ENCODE results near the gene KLHL36.

KLHL36 gene

DNA sequence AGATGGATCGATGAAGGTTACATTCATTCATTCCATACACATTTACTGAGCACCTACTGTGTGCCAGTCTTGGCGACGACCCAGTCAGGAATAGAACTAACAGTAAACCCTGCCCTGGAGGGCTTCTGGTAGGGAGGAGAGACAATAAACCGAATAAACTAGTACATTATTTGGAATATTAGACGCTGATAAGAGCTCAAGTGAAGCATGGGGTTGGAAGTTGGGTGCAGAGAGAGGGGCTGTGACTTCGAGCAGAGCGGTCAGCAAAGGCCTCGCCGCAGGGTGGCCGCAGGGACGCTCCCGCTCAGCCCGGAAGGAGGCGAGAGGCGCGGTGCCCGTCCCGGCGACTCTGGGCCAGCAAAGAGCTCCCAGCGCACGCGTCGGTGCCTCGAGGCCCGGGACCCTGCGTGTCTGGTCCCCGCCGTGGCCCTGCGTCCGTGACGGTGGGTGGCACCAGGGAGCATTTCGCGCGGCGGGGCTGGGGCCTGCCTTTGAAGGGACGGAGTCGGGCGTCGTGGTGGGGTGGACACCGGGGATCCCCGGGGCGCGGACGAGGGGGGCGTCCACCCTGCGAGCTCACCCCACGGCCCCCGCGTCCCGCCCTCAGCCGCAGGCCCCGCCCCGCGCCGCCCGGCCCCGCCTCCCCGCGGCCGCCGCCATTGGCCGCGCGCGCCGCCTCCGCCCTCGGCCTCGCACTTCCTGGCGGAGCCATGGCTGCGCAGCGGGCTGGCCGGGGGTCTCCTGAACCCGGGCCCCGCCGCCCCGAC, at the start of gene KLHL36:
Gene KLHL36, plus strand, starts transcription at position 684 of the 767 bp plus-strand sequence. CDS start 2,357 bp downstream, outside the sequence.
- H3K27me3 ChIP-seq (ENCODE audit: control insufficient read depth, insufficient read depth, low read length) = no peaks in the 10 kb centered on the region; the same call in 1 of the 2 replicates
- 0 out of 2 replicates have a peak, but pooled peaks cover 3% of the 10 kb centered on the region for H3K4me1 ChIP-seq (ENCODE audit: control insufficient read depth, insufficient read depth, low read length)
- H3K9me3 ChIP-seq (ENCODE audit: control insufficient read depth, insufficient read depth, low read length) = no peaks in the 10 kb centered on the region
- peak within 1 kb of the TSS; percentile 61; the same call in 1 of the 2 replicates for H3K4me3 ChIP-seq (ENCODE audit: low read length)
- no peak within 1 kb of the TSS for H3K27ac ChIP-seq (ENCODE audit: low read length)
- no peak for DNase-seq (ENCODE audit: low read depth, low spot score)
- H3K36me3 ChIP-seq (ENCODE audit: control insufficient read depth, insufficient read depth, low read length) = peaks cover 7% of the 10 kb centered on the region; the same call in 1 of the 2 replicates
- WGBS (ENCODE audit: insufficient coverage, insufficient read length) = no CpG with 5 or more reads among the region's 77 CpGs

DNA sequence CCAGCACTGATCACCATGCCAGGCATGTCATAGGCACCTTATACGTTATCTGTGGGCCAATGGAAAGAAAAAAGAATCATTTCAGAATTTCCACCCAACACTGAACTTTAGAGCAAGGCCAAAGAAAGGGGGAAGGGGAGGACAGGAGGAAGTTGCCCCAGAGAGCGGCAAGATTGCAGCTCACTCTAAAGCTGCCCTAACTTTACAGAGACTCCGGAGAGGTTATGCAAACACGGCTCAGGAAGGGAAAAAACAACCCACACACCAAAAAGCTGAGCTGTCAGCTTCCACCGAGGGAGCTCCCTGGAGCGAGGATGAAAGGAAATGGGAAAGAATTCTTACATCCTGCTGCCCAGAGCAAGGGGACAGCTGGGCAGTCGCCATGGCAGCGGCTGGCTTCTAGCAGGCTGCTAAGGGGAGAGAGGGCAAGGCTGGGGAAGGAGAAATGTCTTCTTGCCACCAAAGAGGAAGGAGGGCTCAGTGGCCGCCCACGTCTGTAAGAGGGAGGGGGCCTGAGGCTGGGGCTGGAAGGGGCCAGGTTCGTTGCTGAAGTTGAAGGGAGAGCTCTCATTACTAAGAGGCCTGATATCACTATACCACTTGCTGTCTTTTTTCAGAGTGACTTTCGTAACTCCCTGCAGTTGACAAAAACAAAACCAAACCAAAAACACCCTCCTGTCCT, 48.6 kb upstream of the KLHL36 start:
- Histone ChIP-seq H3K36me3 (ENCODE audit: control insufficient read depth, insufficient read depth, low read length) (no peaks in the 10 kb centered on the region), H3K4me1 (ENCODE audit: control insufficient read depth, insufficient read depth, low read length) (peaks cover 7% of the 10 kb centered on the region), H3K27ac (ENCODE audit: low read length) (no peak overlapping the region), H3K27me3 (ENCODE audit: control insufficient read depth, insufficient read depth, low read length) (no peaks in the 10 kb centered on the region), H3K9me3 (ENCODE audit: control insufficient read depth, insufficient read depth, low read length) (no peaks in the 10 kb centered on the region), H3K4me3 (ENCODE audit: low read length) (no peak overlapping the region)
- DNase-seq (ENCODE audit: low read depth, low spot score) = peak; percentile 52
- no CpG with 5 or more reads among the region's 12 CpGs for WGBS (ENCODE audit: insufficient coverage, insufficient read length)

DNA sequence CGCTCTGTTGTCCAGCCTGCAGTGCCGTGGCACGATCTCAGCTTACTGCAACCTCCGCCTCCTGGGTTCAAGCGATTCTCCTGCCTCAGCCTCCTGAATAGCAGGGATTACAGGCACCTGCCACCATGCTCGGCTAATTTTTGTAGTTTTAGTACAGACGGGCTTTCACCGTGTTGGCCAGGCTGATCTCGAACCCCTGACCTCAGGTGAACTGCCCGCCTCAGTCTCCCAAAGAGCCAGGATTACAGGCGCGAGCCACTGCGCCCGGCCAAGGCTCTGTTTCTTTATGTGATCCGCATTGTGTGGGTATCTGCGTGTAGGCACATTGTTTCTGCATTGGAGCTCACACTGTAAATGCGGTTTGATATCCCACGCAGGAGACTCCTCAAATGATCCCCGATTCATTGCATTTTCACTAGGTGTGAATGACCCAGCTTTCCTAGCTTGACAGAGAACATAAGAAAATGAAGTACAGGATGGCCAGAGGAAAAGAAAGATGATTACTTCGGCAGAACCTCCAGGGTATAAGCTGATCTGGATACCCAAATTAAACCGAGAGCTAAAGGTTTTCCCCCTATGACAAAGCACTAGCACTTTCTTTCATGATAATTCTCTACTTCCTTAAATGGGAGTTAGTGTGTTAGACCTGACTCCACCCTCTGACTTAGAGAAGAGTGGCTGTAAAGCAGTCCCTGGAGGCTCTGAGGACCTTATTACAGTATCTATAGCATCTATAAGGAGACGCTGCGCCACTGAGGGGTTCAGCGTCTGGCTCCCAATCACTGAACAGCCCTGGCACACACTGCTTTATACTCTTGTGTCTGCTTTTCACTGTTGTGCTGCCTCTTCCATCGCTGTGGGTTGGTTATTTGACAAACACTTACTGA, 47.7 kb upstream of the KLHL36 start:
- DNase-seq (ENCODE audit: low read depth, low spot score) = no peak
- no peaks in the 10 kb centered on the region for H3K9me3 ChIP-seq (ENCODE audit: control insufficient read depth, insufficient read depth, low read length)
- H3K4me3 ChIP-seq (ENCODE audit: low read length) = no peak overlapping the region
- no peaks in the 10 kb centered on the region for H3K27me3 ChIP-seq (ENCODE audit: control insufficient read depth, insufficient read depth, low read length)
- peaks cover 5% of the 10 kb centered on the region for H3K4me1 ChIP-seq (ENCODE audit: control insufficient read depth, insufficient read depth, low read length)
- no CpG with 5 or more reads among the region's 25 CpGs for WGBS (ENCODE audit: insufficient coverage, insufficient read length)
- H3K27ac ChIP-seq (ENCODE audit: low read length) = no peak overlapping the region
- H3K36me3 ChIP-seq (ENCODE audit: control insufficient read depth, insufficient read depth, low read length) = no peaks in the 10 kb centered on the region

DNA sequence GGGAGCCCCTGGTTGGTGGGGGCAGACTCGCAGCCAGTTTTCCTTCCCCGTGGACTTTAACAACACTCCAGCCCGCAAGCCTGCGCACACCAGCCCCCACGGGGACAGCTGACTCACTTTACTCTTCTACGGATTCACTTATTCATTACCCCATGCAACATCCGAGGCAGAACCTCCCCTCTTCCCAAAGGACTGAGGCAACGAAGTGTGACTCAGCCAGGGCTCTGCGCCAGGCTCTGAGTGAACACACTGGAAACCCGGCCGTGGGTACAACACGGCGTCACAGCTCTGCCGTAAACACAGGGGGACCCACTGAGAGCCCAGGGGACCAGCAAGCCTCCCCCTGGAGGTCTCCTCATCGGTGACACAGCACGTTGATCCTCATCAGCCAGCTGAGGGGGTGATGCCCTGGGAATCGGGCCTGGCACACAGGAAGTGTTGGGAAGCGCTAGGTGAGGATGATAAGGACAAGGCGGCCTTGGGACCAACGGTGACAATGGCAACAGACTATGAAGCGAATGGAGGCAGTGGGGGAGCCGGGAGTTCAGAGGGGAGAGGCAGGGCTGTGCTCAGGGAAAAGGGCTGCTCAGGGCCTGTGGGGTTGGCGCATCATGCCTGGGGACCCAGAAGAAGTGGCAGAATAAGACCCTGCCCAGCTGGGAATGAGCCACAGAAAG, 45.0 kb upstream of the KLHL36 start:
- H3K4me1 ChIP-seq (ENCODE audit: control insufficient read depth, insufficient read depth, low read length) = peaks cover 5% of the 10 kb centered on the region
- H3K27me3 ChIP-seq (ENCODE audit: control insufficient read depth, insufficient read depth, low read length) = no peaks in the 10 kb centered on the region
- WGBS (ENCODE audit: insufficient coverage, insufficient read length) = no CpG with 5 or more reads among the region's 23 CpGs
- H3K27ac ChIP-seq (ENCODE audit: low read length) = no peak overlapping the region
- no peaks in the 10 kb centered on the region for H3K9me3 ChIP-seq (ENCODE audit: control insufficient read depth, insufficient read depth, low read length)
- DNase-seq (ENCODE audit: low read depth, low spot score) = no peak
- H3K4me3 ChIP-seq (ENCODE audit: low read length) = no peak overlapping the region
- 0 out of 2 replicates have a peak, but pooled peaks cover 2% of the 10 kb centered on the region for H3K36me3 ChIP-seq (ENCODE audit: control insufficient read depth, insufficient read depth, low read length)

DNA sequence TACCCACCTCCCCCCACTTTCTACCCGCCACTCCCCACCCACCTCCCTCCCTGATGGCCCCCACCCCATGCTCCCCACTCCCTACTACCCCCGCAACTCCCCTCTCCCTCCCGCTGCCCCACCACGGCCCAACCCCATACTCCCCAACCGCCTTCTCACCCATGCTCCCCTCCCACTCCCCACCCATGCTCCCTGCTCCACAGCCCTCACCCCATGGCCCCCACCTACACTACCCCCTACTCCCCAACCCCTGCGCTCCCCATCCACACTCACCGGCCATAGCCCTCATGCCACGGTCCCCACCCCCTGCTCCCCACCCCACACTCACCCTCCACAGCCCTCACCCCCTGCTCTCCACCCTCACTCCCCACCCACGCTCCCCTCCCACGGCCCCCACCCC, 44.4 kb upstream of the KLHL36 start:
- no peaks in the 10 kb centered on the region for H3K9me3 ChIP-seq (ENCODE audit: control insufficient read depth, insufficient read depth, low read length)
- DNase-seq (ENCODE audit: low read depth, low spot score) = no peak
- no CpG with 5 or more reads among the region's 10 CpGs for WGBS (ENCODE audit: insufficient coverage, insufficient read length)
- H3K4me1 ChIP-seq (ENCODE audit: control insufficient read depth, insufficient read depth, low read length) = peaks cover 5% of the 10 kb centered on the region
- 0 out of 2 replicates have a peak, but pooled peaks cover 2% of the 10 kb centered on the region for H3K36me3 ChIP-seq (ENCODE audit: control insufficient read depth, insufficient read depth, low read length)
- no peak overlapping the region for H3K4me3 ChIP-seq (ENCODE audit: low read length)
- H3K27me3 ChIP-seq (ENCODE audit: control insufficient read depth, insufficient read depth, low read length) = no peaks in the 10 kb centered on the region
- no peak overlapping the region for H3K27ac ChIP-seq (ENCODE audit: low read length)

DNA sequence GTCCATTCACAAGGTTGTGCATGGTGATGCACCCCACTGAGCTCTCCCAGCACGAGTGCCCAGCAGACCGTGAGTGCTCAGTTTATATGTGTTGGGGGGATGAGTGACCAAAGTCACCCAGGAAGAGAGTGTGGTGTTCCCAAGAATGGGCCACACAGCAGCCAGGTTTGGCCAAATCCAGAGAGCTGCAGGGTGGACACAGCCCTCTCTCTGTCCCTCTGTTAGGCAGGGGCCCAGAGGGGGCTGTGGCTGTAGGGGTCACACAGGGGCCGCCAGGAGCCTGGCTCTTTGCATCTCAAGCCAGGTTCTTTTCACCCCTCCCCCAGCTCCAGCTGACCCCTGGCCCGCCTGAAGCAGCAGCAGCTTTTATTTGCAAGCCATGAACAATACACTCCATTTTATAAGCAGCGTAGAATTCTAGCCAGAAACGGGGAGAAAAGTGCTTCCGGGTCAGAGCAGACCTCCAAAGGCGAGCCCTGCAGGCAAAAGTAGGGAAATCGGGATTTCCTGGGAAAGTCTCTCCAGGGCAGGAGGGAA, 43.8 kb upstream of the KLHL36 start:
- no CpG with 5 or more reads among the region's 9 CpGs for WGBS (ENCODE audit: insufficient coverage, insufficient read length)
- no peak for DNase-seq (ENCODE audit: low read depth, low spot score)
- H3K9me3 ChIP-seq (ENCODE audit: control insufficient read depth, insufficient read depth, low read length) = no peaks in the 10 kb centered on the region
- peaks cover 4% of the 10 kb centered on the region for H3K4me1 ChIP-seq (ENCODE audit: control insufficient read depth, insufficient read depth, low read length)
- H3K36me3 ChIP-seq (ENCODE audit: control insufficient read depth, insufficient read depth, low read length) = 0 out of 2 replicates have a peak, but pooled peaks cover 2% of the 10 kb centered on the region
- no peak overlapping the region for H3K27ac ChIP-seq (ENCODE audit: low read length)
- H3K27me3 ChIP-seq (ENCODE audit: control insufficient read depth, insufficient read depth, low read length) = no peaks in the 10 kb centered on the region
- H3K4me3 ChIP-seq (ENCODE audit: low read length) = no peak overlapping the region

DNA sequence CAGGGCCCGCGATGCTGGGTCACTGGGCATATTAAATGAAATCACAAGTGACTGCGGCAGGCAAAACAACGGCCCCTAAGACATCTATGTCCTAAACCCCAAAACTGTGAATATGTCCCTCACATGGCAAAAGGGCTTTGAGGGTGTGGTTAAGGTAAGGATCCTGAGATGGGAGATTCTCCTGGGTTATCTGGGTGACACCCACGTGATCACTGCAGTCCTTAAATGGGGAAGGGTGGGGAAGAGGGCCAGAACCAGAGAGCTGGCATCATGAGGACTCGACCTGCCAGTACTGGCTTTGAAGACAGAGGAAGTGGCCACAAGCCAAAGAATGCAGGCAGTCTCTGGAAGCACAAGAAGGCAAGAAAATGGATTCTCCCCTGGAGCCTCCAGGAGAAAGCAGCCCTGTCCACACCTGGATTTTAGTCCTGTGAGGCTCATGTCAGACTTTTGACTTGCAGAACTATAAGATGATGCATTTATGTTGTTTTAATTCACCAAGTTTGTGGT, 42.9 kb upstream of the KLHL36 start:
- peaks cover 4% of the 10 kb centered on the region for H3K4me1 ChIP-seq (ENCODE audit: control insufficient read depth, insufficient read depth, low read length)
- no CpG with 5 or more reads among the region's 6 CpGs for WGBS (ENCODE audit: insufficient coverage, insufficient read length)
- no peaks in the 10 kb centered on the region for H3K9me3 ChIP-seq (ENCODE audit: control insufficient read depth, insufficient read depth, low read length)
- no peaks in the 10 kb centered on the region for H3K27me3 ChIP-seq (ENCODE audit: control insufficient read depth, insufficient read depth, low read length)
- DNase-seq (ENCODE audit: low read depth, low spot score) = no peak
- H3K27ac ChIP-seq (ENCODE audit: low read length) = no peak overlapping the region
- H3K4me3 ChIP-seq (ENCODE audit: low read length) = no peak overlapping the region
- H3K36me3 ChIP-seq (ENCODE audit: control insufficient read depth, insufficient read depth, low read length) = 0 out of 2 replicates have a peak, but pooled peaks cover 2% of the 10 kb centered on the region

DNA sequence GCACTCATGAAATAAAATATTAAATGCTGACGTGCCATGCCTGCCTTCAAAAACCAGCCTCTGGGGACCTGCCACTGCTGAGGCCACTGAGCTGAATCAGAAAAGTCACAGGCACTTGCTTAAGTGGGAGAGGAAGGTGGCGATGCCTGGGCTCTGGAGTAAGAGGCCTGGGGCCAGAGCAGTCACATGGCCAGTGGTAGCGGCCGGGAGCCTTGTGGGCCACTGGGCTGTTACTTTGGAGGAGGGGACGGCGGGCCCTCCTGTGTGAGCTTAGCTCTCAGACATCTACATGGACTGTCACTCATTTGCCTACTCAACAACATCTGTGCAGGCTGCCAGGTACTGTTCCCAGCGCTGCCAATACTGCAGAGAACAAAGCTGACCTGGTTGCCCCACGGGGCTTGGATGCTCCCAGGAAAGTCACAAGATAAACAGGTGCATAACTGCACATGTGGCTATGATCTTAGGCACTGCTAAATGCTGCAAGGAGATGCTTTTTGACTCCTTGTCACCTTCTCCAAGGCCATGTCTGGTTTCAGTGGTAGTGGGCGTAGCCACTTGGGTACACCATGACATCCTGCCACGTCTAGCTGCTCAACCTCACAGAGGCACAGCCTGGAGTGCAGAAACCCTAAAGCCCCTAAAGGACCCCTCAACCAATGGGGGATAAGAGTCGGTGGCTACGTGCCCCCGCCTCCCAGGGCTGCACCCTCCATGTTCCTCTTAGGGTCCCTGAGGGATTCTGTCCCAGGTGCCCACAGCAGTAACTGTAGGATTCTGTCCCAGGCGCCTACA, 42.0 kb upstream of the KLHL36 start:
- H3K27ac ChIP-seq (ENCODE audit: low read length) = no peak overlapping the region
- 0 out of 2 replicates have a peak, but pooled peaks cover 2% of the 10 kb centered on the region for H3K36me3 ChIP-seq (ENCODE audit: control insufficient read depth, insufficient read depth, low read length)
- no peak overlapping the region for H3K4me3 ChIP-seq (ENCODE audit: low read length)
- DNase-seq (ENCODE audit: low read depth, low spot score) = no peak
- no peaks in the 10 kb centered on the region for H3K9me3 ChIP-seq (ENCODE audit: control insufficient read depth, insufficient read depth, low read length)
- H3K27me3 ChIP-seq (ENCODE audit: control insufficient read depth, insufficient read depth, low read length) = no peaks in the 10 kb centered on the region
- H3K4me1 ChIP-seq (ENCODE audit: control insufficient read depth, insufficient read depth, low read length) = peaks cover 4% of the 10 kb centered on the region
- no CpG with 5 or more reads among the region's 14 CpGs for WGBS (ENCODE audit: insufficient coverage, insufficient read length)

DNA sequence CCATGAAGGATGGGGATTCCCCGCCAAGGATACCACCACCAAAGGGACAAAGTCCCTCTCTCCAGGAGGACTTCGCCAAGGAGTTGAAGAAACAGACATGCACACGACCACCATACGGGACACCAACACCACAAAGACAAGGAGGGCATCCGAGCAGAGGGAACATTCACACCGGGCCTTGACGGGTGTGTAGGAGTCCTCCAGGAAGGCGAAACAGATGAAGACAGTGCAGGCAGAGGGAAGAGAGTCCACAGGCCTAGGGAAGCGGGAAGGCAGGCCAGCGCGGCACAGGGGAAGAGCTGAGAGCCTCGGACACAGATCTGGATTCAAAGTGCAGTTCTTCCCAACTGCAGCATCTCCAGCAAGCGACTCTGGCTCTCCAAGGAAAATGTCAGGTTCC, 41.2 kb upstream of the KLHL36 start:
- Histone ChIP-seq H3K9me3 (ENCODE audit: control insufficient read depth, insufficient read depth, low read length) (no peaks in the 10 kb centered on the region), H3K36me3 (ENCODE audit: control insufficient read depth, insufficient read depth, low read length) (0 out of 2 replicates have a peak, but pooled peaks cover 2% of the 10 kb centered on the region), H3K4me1 (ENCODE audit: control insufficient read depth, insufficient read depth, low read length) (peaks cover 4% of the 10 kb centered on the region), H3K27me3 (ENCODE audit: control insufficient read depth, insufficient read depth, low read length) (no peaks in the 10 kb centered on the region), H3K4me3 (ENCODE audit: low read length) (no peak overlapping the region), H3K27ac (ENCODE audit: low read length) (no peak overlapping the region)
- WGBS (ENCODE audit: insufficient coverage, insufficient read length) = no CpG with 5 or more reads among the region's 13 CpGs
- no peak for DNase-seq (ENCODE audit: low read depth, low spot score)

All from iPS DF 6.9 (cell line).